GM21529 (cell line): ENCODE data around the gene CSF1.
"Not testable (repeated sequence)": the region's sequence is repeated elsewhere in the genome, so short reads cannot be mapped to it uniquely, and the experiment has no call there.

ENCODE experiments used
- ATAC-seq: cut with Tn5 transposase; IDR thresholded peaks from one replicate; pipeline ENCODE4 v1.9.1; 2021; ENCODE audit not compliant: unreplicated experiment

The CSF1 gene

DNA sequence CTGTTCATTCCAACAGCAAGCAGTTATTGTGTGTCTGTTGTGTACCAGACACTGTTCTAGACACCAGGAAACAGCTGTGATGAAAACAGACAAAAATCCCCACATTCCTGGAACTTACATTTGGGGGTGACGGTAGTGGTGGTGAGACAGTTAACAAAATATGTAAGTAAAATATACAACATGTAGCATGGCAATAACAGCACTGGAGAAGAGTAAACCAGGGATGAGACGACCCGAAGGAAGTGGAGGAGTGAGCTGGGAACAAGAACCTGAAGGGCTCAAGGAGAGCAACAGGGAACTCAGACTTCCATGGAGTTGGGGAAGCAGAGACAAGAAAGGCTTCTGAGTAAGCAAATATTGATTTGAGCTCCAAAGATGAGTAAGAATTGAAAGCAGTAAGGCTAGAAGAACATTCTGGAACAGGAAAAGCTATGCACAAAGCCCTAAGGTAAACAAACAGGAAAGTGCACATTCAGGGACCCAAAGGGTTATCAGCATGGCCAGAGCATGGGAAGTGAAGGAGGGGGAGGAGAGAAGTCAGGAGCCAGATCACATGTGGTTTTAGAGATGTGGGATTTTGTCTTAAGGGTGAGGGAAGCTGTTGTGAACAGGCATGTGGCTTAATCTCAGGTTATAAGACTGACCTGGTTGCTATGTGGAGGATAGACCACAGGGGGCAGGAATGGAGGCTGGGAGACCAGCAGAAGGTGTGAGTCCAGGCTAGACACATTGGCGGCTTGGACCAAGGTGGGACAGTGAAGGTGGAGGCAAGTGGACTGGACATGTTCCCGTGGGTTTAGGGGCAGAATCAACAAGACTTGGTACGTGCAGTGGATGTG is 7.3 kb downstream of the CSF1 start:
- ATAC-seq, result no peak

- no peak for ATAC-seq
These were observed 8.0 kb downstream of the CSF1 start for GRCh38 chr1:109918671-109919070.

GRCh38 chr1:109919303-109919702 is 8.7 kb downstream of the CSF1 start:
- ATAC-seq, result no peak

DNA sequence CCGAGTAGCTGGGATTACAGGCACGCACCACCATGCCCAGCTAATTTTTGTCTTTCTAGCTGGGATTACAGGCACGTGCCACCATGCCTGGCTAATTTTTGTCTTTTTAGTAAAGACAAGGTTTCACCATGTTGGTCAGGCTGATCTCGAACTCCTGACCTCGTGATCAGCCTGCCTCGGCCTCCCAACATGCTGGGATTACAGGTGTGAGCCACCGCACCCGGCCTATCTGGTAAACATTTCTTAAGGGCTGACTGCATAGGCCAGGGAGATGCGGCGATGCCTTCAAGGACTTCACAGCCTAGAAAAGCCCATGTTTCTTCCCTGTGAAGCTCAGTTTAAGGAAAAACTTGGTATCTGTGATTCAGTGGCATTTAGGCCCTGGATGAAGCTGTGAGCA is 9.7 kb downstream of the CSF1 start:
- not testable (repeated sequence) for ATAC-seq

GRCh38 chr1:109922326-109922725 is 11.7 kb downstream of the CSF1 start:
- ATAC-seq, result no peak

- no peak for ATAC-seq
These were observed 12.7 kb downstream of the CSF1 start for GRCh38 chr1:109923131-109923945.

DNA sequence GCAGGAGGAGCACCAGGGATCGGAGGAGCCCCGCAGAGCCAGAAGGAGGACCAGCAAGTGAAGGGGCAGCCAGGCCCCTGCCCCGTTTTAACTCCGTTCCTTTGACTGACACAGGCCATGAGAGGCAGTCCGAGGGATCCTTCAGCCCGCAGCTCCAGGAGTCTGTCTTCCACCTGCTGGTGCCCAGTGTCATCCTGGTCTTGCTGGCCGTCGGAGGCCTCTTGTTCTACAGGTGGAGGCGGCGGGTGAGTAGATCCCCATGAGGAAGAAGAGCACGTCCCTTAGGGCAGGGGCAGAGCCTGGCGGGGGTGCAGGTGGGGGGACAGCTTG is 13.3 kb downstream of the CSF1 start:
- ATAC-seq, result no peak

DNA sequence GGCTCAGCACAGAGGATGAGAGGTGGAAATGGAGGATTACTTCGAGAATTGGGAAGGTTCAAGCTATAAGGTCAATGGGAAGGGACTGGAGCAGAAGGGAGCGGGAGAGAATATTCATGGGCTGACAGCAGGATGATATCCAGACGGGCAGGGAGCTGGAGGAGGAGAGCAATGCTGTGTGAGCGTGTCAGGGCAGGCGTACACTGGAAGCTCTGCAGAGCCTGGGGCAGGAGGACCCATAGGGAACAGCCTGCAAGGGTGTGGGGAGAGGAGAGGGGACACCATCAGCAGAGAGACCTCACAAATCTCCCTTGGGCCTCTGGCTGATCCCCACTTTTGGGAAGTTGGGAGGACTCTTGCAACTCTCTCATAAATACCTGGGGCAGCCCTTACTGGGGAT is 13.7 kb downstream of the CSF1 start:
- ATAC-seq, result no peak

GRCh38 chr1:109925159-109925990 is 14.7 kb downstream of the CSF1 start:
- no peak for ATAC-seq

DNA sequence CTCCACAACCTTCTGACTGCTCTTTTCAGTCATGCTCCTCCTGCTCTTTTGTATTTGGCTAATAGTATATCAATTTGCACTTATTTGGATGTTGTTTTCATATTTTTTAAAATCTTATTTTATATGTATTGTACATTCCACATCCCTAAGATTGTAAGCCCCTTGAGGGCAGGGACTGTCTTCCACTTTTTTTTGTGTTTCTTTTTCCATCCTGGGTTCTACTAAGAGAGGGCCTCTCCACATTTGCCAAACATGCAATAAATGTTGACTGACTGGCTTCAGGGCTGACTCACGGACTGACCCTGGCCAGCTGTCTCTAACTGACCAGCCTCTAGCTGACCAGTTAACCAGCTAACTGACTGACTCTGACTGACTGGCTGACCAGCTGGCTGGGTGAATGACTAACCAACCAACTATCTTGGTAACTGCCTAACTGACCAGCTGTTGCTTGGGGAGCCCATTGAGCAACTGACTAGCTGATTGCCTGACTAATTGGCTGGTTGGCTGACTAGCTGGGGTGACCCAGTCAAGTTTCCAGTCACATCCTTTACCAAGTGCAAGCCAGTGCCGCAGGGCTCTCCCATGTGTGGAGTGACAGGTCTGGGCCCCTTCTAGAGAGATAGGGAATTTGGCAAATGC is 16.1 kb downstream of the CSF1 start:
- ATAC-seq, result no peak

DNA sequence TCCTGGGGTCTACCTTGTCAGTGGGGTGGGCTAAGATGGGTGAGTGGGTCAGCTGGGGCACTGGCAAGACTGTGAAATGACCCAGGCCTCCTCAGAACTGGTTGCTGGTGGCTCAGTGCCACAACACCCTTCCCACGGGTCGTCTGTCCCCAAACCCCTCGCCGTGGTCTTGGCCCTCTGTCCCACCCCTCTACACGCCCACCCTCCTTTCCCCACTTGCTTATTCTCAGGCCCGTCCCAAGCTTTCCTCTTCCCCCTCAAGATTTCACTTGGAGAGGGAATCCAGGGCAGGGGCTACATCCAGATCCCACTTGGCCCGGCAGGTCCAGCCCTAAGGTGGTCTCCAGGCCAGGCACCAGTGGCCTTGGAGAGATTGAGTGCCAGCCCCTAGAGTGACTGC is 16.7 kb downstream of the CSF1 start:
- no peak for ATAC-seq

- no peak for ATAC-seq
These were observed 17.3 kb downstream of the CSF1 start for GRCh38 chr1:109927911-109928321.

- ATAC-seq, result no peak
These were observed 18.0 kb downstream of the CSF1 start for GRCh38 chr1:109928591-109929111.

DNA sequence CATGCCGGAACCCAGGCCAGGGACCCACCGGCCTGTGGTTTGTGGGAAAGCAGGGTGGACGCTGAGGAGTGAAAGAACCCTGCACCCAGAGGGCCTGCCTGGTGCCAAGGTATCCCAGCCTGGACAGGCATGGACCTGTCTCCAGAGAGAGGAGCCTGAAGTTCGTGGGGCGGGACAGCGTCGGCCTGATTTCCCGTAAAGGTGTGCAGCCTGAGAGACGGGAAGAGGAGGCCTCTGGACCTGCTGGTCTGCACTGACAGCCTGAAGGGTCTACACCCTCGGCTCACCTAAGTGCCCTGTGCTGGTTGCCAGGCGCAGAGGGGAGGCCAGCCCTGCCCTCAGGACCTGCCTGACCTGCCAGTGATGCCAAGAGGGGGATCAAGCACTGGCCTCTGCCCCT is 18.5 kb downstream of the CSF1 start:
- ATAC-seq, result no peak

DNA sequence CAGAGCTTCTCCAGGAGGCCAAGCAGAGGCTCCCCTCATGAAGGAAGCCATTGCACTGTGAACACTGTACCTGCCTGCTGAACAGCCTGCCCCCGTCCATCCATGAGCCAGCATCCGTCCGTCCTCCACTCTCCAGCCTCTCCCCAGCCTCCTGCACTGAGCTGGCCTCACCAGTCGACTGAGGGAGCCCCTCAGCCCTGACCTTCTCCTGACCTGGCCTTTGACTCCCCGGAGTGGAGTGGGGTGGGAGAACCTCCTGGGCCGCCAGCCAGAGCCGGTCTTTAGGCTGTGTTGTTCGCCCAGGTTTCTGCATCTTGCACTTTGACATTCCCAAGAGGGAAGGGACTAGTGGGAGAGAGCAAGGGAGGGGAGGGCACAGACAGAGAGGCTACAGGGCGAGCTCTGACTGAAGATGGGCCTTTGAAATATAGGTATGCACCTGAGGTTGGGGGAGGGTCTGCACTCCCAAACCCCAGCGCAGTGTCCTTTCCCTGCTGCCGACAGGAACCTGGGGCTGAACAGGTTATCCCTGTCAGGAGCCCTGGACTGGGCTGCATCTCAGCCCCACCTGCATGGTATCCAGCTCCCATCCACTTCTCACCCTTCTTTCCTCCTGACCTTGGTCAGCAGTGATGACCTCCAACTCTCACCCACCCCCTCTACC is 19.1 kb downstream of the CSF1 start:
- no peak for ATAC-seq

DNA sequence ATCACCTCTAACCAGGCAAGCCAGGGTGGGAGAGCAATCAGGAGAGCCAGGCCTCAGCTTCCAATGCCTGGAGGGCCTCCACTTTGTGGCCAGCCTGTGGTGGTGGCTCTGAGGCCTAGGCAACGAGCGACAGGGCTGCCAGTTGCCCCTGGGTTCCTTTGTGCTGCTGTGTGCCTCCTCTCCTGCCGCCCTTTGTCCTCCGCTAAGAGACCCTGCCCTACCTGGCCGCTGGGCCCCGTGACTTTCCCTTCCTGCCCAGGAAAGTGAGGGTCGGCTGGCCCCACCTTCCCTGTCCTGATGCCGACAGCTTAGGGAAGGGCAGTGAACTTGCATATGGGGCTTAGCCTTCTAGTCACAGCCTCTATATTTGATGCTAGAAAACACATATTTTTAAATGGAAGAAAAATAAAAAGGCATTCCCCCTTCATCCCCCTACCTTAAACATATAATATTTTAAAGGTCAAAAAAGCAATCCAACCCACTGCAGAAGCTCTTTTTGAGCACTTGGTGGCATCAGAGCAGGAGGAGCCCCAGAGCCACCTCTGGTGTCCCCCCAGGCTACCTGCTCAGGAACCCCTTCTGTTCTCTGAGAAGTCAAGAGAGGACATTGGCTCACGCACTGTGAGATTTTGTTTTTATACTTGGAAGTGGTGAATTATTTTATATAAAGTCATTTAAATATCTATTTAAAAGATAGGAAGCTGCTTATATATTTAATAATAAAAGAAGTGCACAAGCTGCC is 19.8 kb downstream of the CSF1 start:
- no peak for ATAC-seq

DNA sequence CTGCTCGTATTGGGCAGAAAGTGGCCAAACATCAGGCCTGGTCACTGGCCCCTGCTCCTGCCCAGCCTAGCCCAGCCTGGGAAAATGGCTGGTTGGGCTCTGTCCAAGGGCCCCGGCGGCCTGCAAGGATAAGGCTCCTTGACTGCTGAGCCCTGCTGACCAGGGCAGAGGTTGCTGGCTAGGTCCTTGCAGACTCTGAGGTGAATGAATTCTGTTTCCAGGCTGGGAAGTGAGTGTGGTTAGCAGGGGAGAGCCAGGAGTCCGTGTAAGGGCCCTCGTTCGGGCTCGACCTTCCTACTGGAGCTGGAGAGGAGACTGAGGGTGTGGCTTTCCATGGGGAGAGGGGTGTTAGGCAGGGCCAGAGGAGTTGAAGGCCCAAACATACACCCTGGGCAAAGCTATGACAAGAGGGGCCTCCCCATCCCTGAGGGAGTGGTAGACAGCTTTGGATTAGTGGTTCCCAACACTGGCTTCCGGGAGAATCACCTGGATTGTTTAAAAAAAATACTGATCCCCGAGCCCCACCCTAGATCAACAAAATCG is 20.6 kb downstream of the CSF1 start:
- no peak for ATAC-seq

DNA sequence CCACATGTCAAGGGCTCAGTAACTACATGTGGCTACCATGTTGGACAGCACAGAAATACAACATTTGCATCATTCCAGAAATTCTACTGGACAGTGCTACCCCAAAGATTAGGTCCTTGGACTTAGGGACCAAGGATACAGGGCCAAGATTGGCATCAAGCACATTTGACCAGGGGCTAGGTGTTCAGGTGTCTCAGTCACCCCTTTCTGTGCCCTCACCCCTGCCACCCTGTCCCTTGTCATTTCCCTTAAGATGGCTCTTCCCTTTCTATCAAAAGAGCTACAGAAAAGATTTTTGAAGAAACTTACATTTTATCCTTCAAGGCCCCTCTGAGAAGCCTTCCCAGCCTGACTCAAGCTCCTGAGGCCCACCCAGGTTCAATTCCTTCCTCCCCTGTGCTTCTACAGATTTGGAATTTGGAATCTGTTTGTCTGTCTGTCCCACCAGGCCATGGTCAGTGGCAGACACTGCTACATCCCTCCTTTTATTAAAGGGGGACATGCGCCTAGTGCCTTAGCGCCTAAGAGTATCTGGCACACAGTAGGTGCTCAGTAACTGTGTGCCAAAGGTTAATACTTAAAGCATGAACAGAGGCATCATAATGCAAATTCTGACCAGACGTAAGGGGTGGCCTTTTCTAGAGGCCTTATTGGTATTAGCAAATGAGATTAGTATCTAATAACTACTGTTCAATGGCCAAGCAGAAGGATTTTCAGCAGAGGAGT is 21.4 kb downstream of the CSF1 start:
- no peak for ATAC-seq

GRCh38 chr1:109932679-109933078 is 22.0 kb downstream of the CSF1 start:
- ATAC-seq, result no peak
